ENCODE data around the gene GPC4.

DNA sequence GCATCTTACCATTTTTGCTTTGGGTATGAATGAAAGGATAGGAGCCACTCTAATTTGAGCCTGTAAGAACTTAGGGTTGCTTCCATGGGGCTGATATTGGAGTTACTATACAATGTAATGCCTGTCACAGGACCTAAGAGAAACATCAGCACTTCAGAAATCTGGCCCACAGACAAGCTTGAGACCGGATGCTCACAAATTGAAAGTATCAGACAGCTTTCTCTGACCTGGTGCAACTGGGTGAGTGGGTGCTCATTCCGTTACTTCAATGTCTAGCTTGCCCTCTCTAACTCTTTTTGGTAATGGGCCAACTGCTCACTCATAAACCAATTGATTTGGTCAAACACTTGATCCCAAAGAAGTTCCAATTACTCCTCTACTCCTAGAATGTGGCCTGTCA lies 62.1 kb downstream of the GPC4 start:
- TF ChIP-seq, protein P1, sequence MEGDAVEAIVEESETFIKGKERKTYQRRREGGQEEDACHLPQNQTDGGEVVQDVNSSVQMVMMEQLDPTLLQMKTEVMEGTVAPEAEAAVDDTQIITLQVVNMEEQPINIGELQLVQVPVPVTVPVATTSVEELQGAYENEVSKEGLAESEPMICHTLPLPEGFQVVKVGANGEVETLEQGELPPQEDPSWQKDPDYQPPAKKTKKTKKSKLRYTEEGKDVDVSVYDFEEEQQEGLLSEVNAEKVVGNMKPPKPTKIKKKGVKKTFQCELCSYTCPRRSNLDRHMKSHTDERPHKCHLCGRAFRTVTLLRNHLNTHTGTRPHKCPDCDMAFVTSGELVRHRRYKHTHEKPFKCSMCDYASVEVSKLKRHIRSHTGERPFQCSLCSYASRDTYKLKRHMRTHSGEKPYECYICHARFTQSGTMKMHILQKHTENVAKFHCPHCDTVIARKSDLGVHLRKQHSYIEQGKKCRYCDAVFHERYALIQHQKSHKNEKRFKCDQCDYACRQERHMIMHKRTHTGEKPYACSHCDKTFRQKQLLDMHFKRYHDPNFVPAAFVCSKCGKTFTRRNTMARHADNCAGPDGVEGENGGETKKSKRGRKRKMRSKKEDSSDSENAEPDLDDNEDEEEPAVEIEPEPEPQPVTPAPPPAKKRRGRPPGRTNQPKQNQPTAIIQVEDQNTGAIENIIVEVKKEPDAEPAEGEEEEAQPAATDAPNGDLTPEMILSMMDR (conservative IDR thresholded peaks at IDR 0.05): no peak
- TF ChIP-seq ZFX (IDR thresholded peaks at IDR 0.05): no peak
